HepG2 (cell line): ENCODE measurements around the gene PCBD2. TPM values are rescaled to one million over a fixed set of nuclear protein-coding genes. Genes with fewer than 3 reads are reported as not detected.

Source experiments
- ATAC-seq: fragments of 200-7000 bp; cut with Tn5 transposase; 3 replicates; pipeline ENCODE4 v1.9.1; 2020; ENCODE audit warnings: mild to moderate bottlenecking, moderate library complexity
- BruUV-seq: library from RNA; stranded (reverse); fragments of 400-500 nt; replicated peaks from 2 replicates; lab custom pipeline; 2021; lab: Mats Ljungman, UMichigan
- CTCF ChIA-PET: fragments of 300-600 bp; formaldehyde crosslinking; extraction: SDS; loops from one replicate; lab custom pipeline; 2021; ENCODE audit warnings: low total read pairs, inconsistent platforms, low intra/inter-chr PET ratio; lab: Yijun Ruan, JAX
- POLR2A ChIA-PET: fragments of 350-600 bp; sonication (Branson Sonifier 250); formaldehyde crosslinking; loops from one replicate; lab custom pipeline; 2020; ENCODE audit warnings: antibody characterized with exemption, inconsistent platforms; lab: Yijun Ruan, JAX
- DNase-seq: peaks from one replicate; pipeline ENCODE4 v3.0.0-alpha.2; 2015; ENCODE audit warnings: low spot score
- FAIRE-seq: peaks from 3 replicates; lab custom pipeline; 2011; peaks lifted over from hg19 to GRCh38; lab: Jason Lieb, UNC
- H2AFZ ChIP-seq: one replicate; pipeline ENCODE4 v1.6.1; 2011; ENCODE audit warnings: low read length, inconsistent platforms
- H3K27ac ChIP-seq: fragments of 300-600 bp; 3 replicates; pipeline ENCODE4 v1.8.0; 2011; ENCODE audit warnings: mixed run types, mild to moderate bottlenecking, mixed read lengths, low read length, inconsistent platforms; ENCODE audit not compliant: insufficient read depth; ENCODE audit errors: extremely low read length
- H3K27me3 ChIP-seq, 2 experiments: fragments of 200-600 bp in 1 of 2; 2 replicates in 1 of 2; 3 replicates in 1 of 2; pipeline versions ENCODE4 v1.6.0 to v1.8.0; 2011; ENCODE audit warnings: low read length in 2 of 2, mild to moderate bottlenecking in 2 of 2, moderate library complexity in 2 of 2, inconsistent platforms in 1 of 2; ENCODE audit not compliant: insufficient read depth in 2 of 2, control insufficient read depth in 1 of 2
- H3K36me3 ChIP-seq, 2 experiments: fragments of 200-600 bp in 1 of 2; replicated peaks in 1 of 2; 2 replicates in 1 of 2; 3 replicates in 1 of 2; pipeline versions ENCODE4 v1.5.1 to v1.8.0; 2011; ENCODE audit warnings: low read length in 2 of 2, inconsistent platforms in 1 of 2; ENCODE audit not compliant: insufficient read depth in 2 of 2, control insufficient read depth in 1 of 2
- H3K4me1 ChIP-seq: 2 replicates; pipeline ENCODE4 v1.5.1; 2012; ENCODE audit warnings: low read length, inconsistent platforms; ENCODE audit not compliant: insufficient read depth
- H3K4me2 ChIP-seq: 2 replicates; pipeline ENCODE4 v1.6.0; 2011; ENCODE audit warnings: low read depth, low read length, inconsistent platforms
- H3K4me3 ChIP-seq, 3 experiments: fragments of 200-600 bp in 1 of 3; sonication (generic), shearing (Covaris generic) in 1 of 3; replicated peaks in 1 of 3; 2 replicates each; pipeline ENCODE4 v1.5.1; 2011 to 2016; ENCODE audit warnings: low read length in 3 of 3, inconsistent platforms in 2 of 3, low read depth in 2 of 3, mild to moderate bottlenecking in 2 of 3, control low read depth in 1 of 3, mixed read lengths in 1 of 3; ENCODE audit not compliant: insufficient read depth in 1 of 3
- H3K79me2 ChIP-seq: one replicate; pipeline ENCODE4 v1.6.1; 2011; ENCODE audit warnings: low read length, inconsistent platforms; ENCODE audit not compliant: insufficient read depth
- H3K9ac ChIP-seq: 2 replicates; pipeline ENCODE4 v1.6.0; 2011; ENCODE audit warnings: mild to moderate bottlenecking, low read depth, low read length, inconsistent platforms; ENCODE audit not compliant: insufficient read depth
- H3K9me3 ChIP-seq: 2 replicates; pipeline ENCODE4 v1.5.1; 2012; ENCODE audit warnings: mild to moderate bottlenecking, low read length
- H4K20me1 ChIP-seq: 2 replicates; pipeline ENCODE4 v1.6.0; 2011; ENCODE audit warnings: inconsistent platforms, mild to moderate bottlenecking, low read length, moderate library complexity; ENCODE audit not compliant: insufficient read depth
- EP300 ChIP-seq, 3 experiments: sonication (generic) in 1 of 3; formaldehyde crosslinking in 1 of 3; IDR thresholded peaks; 2 replicates each; pipeline versions ENCODE4 v1.5.1 to v1.6.1; 2011 to 2020; ENCODE audit warnings: low read depth in 2 of 3, low read length in 2 of 3, borderline replicate concordance in 1 of 3, improper control_type of control experiment in 1 of 3, mild to moderate bottlenecking in 1 of 3, missing genetic modification reagents in 1 of 3, moderate library complexity in 1 of 3
- PHF5A ChIP-seq: IDR thresholded peaks from one replicate; pipeline ENCODE4 v1.6.1; 2018; ENCODE audit warnings: low read depth, missing genetic modification reagents; ENCODE audit not compliant: unreplicated experiment
- RAD51 ChIP-seq: fragments of 450-650 bp; IDR thresholded peaks from 2 replicates; pipeline ENCODE4 v1.6.1; 2016; ENCODE audit warnings: borderline replicate concordance
- YEATS2 ChIP-seq: sonication (generic); formaldehyde crosslinking; IDR thresholded peaks from 2 replicates; pipeline ENCODE4 v1.4.0; 2020; ENCODE audit warnings: missing genetic modification reagents, borderline replicate concordance
- ZFP36 ChIP-seq: fragments of 150-350 bp; IDR thresholded peaks from 2 replicates; pipeline ENCODE4 v1.6.1; 2018; ENCODE audit warnings: borderline replicate concordance, low read length, low read depth; ENCODE audit not compliant: partially characterized antibody
- WGBS: methylation state at CpG from one replicate; pipeline ENCODE4 v1.1.6; 2017; ENCODE audit warnings: low lambda C conversion rate; 5-methylcytosine and 5-hydroxymethylcytosine counted together
- in situ Hi-C: cut with HindIII; loops from 2 replicates; pipeline ENCODE4 v1.10.0; 2017; ENCODE audit warnings: low pct_unique_long_range_greater_than_20kb; ENCODE audit not compliant: extremely low pct_ligation_motif_present
- intact Hi-C: fragments of 100-400 bp; cut with micrococcal nuclease; formaldehyde crosslinking; loops from one replicate; pipeline ENCODE4 v1.10.0; 2022; ENCODE audit not compliant: unreplicated experiment
- polyA plus RNA-seq, 8 experiments: library from polyadenylated mRNA; depleted of rRNA in 3 of 8; stranded (reverse) in 7 of 8; unstranded in 1 of 8; fragments of >200 nt; fragmentation: Illumina TruSeq in 4 of 8; extraction: Trizol in 4 of 8; gene quantifications; 2 replicates each; pipeline versions ENCODE4 v1.2.1 to v1.2.3, GENCODE V29; 2011 to 2016; ENCODE audit warnings: low read depth in 4 of 8, missing spikeins in 1 of 8, mixed read lengths in 1 of 8; ENCODE audit not compliant: insufficient read depth in 1 of 8
- total RNA-seq, 5 experiments: library from RNA; depleted of rRNA; stranded (reverse); fragments of >200 nt; fragmentation: Illumina TruSeq; extraction: Trizol; gene quantifications; 2 replicates each; pipeline ENCODE4 v1.2.3, GENCODE V29; 2016; ENCODE audit warnings: low read depth in 1 of 5

Gene PCBD2
- total and polyA plus RNA-seq, 2 of the 13 experiments (the other 11 are each of a cell fraction or from before 2014, with no cell fraction given) = 5.5 to 12.0 TPM

DNA sequence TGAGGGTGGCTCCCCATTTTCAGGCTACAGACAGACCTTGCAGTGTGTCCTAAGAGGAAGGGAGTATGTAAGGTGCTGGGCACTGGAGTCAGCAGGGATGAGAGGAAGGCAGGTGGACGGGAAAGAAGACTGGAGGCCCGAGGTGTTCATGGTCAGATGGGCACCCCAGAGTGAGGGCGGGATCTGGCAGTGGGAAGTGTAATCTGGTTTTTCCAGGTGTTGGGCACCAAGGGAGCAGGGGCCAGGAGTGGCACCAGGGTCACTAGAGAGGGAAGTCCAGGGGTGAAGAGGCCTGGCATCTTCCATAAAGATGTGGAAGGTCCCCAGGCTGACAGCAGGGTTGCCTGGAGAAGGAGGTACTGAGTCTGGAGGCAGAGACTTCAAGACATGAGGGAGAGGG, 99.4 kb downstream of the PCBD2 start:
- Histone ChIP-seq H3K9ac (no peak overlapping the region), H3K9me3 (no peaks in the 10 kb centered on the region), H3K27ac (no peak overlapping the region), H3K4me1 (no peaks in the 10 kb centered on the region), H2AFZ (no peak overlapping the region), H4K20me1 (no peaks in the 10 kb centered on the region), H3K79me2 (no peaks in the 10 kb centered on the region), H3K36me3 (no peaks in the 10 kb centered on the region), H3K27me3 (no peaks in the 10 kb centered on the region), H3K4me3 (no peak overlapping the region), H3K4me2 (no peak overlapping the region)
- no peak for DNase-seq
- no peak for TF ChIP-seq YEATS2 (CRISPR knock-in tag)
- no peak for TF ChIP-seq ZFP36
- no peak for TF ChIP-seq EP300 (IDR thresholded peaks at IDR 0.05; ENCODE audit: low read depth in 2 of 2, low read length in 2 of 2)
- TF ChIP-seq EP300 (CRISPR knock-in tag; IDR thresholded peaks at IDR 0.05; ENCODE audit: borderline replicate concordance) = no peak
- WGBS = 61% methylated on average over 3 of the region's 3 CpGs
- CTCF ChIA-PET = no interaction called here
- intact Hi-C loops (no loop called here), in situ Hi-C loops (no loop called here)
- POLR2A ChIA-PET = no interaction called here
- FAIRE-seq = no peak
- no TSS peak for BruUV-seq
- no peak for ATAC-seq

DNA sequence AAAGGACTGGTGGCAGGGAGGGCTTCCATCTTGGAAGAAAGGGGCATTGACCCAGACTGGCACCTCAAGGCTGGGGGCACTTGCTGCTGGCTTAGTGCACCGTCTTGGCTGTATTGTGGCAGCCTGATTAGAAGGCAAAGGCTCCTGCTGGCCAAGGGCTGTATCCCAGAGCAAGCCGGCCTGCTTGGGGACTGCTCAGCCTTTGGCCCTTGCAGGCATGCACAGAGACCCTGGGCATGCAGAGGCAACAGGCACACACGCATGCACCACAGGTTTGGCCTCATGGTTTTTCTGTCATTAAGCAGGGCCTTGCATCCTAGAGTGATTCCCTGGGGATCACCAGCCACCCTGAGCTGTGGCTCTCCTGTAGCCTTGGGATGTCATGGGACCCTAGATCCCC, 100.1 kb downstream of the PCBD2 start:
- no peak overlapping the region for H3K4me2 ChIP-seq
- intact Hi-C loops = no loop called here
- BruUV-seq = no TSS peak
- H3K36me3 ChIP-seq = no peaks in the 10 kb centered on the region
- POLR2A ChIA-PET = no interaction called here
- no peak overlapping the region for H2AFZ ChIP-seq
- H3K79me2 ChIP-seq = no peaks in the 10 kb centered on the region
- no peak for TF ChIP-seq RAD51
- TF ChIP-seq PHF5A (CRISPR knock-in tag) = no peak
- H3K4me3 ChIP-seq = no peak overlapping the region
- WGBS = no CpG with 5 or more reads among the region's 3 CpGs
- no peaks in the 10 kb centered on the region for H3K4me1 ChIP-seq
- no peaks in the 10 kb centered on the region for H4K20me1 ChIP-seq
- DNase-seq = no peak
- H3K27ac ChIP-seq = no peak overlapping the region
- CTCF ChIA-PET = no interaction called here
- FAIRE-seq = no peak
- ATAC-seq = no peak; the same call in 2 of the 3 replicates
- H3K9ac ChIP-seq = no peak overlapping the region
- H3K9me3 ChIP-seq = no peaks in the 10 kb centered on the region
- in situ Hi-C loops = no loop called here
- no peaks in the 10 kb centered on the region for H3K27me3 ChIP-seq
